ENCODE data around the gene HS3ST1.

DNA sequence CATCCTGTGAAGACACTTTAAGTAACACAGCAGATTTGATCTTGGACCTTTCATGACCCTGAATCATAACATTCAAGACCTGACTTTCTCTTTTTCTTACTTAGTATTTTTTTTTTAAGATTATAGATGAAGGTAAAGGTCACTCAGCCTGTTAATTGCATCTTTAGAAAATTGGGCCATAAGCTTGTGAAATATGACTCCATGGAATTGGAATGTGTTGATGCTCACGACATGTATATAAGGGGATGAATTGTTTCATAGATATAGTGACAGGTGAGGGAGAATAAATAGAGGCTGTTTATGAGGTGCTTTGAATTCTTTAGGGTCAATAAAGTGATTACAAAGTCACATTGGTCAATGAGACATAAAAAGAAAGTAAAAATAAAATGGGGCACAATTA, 27.7 kb upstream of the HS3ST1 start:
- TF ChIP-seq, protein P1, sequence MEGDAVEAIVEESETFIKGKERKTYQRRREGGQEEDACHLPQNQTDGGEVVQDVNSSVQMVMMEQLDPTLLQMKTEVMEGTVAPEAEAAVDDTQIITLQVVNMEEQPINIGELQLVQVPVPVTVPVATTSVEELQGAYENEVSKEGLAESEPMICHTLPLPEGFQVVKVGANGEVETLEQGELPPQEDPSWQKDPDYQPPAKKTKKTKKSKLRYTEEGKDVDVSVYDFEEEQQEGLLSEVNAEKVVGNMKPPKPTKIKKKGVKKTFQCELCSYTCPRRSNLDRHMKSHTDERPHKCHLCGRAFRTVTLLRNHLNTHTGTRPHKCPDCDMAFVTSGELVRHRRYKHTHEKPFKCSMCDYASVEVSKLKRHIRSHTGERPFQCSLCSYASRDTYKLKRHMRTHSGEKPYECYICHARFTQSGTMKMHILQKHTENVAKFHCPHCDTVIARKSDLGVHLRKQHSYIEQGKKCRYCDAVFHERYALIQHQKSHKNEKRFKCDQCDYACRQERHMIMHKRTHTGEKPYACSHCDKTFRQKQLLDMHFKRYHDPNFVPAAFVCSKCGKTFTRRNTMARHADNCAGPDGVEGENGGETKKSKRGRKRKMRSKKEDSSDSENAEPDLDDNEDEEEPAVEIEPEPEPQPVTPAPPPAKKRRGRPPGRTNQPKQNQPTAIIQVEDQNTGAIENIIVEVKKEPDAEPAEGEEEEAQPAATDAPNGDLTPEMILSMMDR (conservative IDR thresholded peaks at IDR 0.05): no peak
- TF ChIP-seq ZFX (IDR thresholded peaks at IDR 0.05): no peak

Data from C4-2B (cell line).